RPMI7951 (cell line): ENCODE measurements around the gene PRR11. TPM values are rescaled to one million over a fixed set of nuclear protein-coding genes. Genes with fewer than 3 reads are reported as not detected.
"Not testable (repeated sequence)": the region's sequence is repeated elsewhere in the genome, so short reads cannot be mapped to it uniquely, and the experiment has no call there.

Experiments
- DNase-seq: peaks from one replicate; pipeline ENCODE4 v3.0.0-alpha.2; 2012; ENCODE audit warnings: low read depth
- total RNA-seq: library from RNA; depleted of rRNA; stranded (reverse); fragments of >200 nt; shearing (Covaris generic); gene quantifications from 2 replicates; pipeline ENCODE4 v1.2.3, GENCODE V29; 2014; rRNA removed

The PRR11 gene
- total RNA-seq, 1 experiment from 2014 or later, result 32.7 TPM

DNA sequence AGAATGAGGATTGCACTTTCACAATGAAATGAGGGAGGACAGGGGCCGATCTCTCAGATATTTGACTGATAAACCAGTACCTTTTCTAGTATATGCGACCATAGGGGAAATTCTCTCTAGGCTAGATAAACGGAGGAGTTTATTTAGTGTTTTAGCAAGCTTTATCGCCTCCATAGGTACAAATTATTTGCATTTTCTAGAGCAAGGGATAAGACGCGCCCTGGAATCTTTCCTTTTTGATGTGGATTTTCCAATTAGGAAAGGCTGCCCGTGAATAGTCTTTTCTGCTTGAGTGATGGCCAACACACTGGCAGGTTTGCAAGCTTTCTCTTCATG is 64.4 kb downstream of the PRR11 start:
- DNase-seq, result no peak

DNA sequence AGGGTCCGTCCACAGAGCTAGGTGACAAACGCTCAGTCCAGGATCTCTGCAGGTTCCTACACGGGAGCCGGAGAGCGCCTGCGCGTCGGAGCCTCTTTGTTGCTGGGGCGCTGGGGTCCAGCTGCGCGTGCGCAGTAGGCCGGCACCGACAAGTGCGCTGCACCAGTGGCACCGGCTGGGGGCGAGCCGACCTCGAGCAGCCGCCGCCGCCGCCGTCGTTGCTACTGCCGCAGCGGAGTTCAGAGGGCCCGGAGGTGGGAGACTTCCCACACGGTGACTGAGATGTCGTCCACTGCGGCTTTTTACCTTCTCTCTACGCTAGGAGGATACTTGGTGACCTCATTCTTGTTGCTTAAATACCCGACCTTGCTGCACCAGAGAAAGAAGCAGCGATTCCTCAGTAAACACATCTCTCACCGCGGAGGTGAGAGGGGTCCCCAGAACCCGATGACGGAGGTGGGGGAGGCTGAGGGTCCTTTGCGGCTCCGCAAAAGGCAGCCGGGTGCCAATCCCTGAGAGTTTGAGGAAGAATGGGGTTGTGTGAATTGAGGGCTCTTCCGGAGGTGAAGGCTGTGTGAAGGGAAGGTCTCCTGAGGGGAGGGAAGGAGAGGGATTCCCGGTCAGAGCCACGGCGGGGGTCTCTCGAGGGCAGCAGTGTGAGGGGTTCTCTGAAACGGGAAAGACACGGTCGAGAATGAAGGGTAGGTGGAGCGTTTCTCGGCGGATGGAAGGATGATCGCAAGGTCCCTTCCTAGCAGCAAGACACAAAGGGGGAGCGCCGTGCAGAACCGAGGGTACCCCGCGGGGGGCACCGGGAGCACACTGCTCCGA is 65.0 kb downstream of the PRR11 start, which contains the start of gene GDPD1:
TSS of gene GDPD1 (plus strand) at position 184 of the 831 bp plus-strand sequence. CDS start at position 283, 99 bp downstream.
- DNase-seq, result peak; percentile 84

DNA sequence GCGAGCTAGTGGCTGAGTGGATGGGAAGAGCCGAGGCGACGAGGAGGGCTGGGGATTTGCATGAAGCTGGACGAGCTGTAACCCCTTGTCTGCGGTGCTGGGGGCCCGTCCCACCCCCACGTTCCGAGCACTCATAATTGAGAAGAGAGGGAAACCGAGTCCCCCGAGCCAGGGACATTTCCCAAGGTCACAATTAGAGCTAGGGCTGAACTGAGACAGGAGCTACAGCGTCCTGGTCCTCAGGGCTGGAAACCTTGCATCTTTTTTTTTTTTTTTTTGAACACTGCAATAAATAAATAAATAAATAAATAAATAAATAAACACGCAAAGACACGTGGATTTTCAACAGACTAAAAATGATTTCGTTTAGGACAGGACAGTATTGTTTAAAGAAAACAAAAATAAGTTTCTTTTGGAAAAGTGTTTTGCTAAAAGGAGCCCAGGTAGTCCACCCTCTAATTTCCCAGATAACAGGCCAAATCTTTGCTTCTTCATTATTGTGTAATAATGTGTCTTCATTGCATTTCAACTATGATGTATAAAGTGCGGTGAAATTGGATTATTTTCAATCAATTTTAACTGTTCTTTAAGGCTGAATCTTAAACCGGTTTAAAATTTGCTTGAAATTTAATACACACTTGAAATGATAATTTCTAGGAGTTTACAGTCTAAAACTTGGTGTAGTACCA is 65.8 kb downstream of the PRR11 start:
- DNase-seq, result no peak

DNA sequence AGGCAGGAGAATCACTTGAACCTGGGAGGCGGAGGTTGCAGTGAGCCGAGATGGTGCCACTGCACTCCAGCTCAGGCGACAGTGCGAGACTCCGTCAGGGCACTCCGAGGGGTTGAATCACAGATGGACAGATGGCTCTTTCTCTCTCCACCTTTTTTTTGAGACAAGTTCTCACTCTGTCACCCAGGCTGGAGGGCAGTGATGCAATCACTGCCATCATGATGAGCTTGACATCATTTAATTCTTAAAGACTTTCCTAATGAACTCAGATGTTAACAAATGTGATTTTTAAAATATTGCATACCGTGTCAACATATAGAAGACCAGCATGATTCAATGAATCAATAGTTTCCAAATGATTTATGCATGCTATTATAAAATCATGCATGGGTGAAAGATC is 68.3 kb downstream of the PRR11 start:
- no peak for DNase-seq

DNA sequence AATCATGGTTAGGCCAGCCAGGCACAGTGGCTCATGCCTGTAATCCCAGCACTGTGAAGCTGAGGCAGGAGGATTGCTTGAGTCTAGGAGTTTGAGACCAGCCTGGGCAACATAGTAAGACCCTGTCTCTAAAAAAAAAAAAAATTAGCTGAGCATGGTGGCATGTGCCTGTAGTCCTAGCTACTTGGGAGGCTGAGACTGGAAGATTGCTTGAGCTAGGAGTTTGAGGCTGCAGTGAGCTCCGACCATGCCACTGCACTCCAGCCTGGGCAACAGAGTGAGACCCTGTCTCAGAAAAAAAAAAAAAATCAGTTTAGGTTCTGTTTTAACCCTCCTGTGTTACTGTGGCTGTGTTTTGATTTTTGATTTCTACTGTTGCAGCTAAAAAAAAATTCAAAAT is 73.0 kb downstream of the PRR11 start:
- not testable (repeated sequence) for DNase-seq

DNA sequence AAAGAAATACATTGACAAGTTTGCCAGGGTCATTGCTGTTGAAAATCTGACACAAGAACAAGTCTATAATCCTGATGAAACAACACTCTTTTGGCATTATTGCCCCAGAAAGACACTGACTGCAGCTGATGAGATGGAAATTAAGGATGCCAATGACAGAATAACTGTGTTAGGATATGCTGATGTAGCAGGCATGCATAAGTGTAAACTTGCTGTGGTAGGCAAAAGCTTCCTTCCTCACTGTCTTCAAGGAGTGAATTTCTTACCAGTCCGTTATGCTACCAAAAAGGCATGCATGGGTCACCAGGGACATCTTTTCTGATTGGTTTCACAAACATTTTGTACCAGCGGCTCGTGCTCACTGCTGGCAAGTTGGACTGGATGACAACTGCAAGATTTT is 75.2 kb downstream of the PRR11 start:
- no peak for DNase-seq

DNA sequence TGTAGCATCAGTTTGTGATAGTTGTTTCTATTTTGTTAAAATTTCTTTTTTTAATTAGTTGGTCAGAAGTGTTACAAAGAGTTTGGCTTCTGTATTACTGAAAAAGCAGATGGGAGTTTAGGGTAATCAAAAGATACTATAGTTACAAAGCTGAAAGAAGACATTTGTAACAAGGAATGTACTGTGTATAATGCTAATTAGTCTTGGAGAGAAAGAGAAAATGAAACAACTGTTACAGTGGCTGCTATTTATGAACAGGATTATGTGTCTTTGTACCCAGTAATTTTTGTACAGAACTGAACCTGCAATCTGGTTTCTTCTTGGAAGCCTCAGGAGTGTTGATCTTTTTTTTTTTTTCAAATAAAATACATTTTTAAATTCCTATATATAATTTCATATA is 79.1 kb downstream of the PRR11 start:
- no peak for DNase-seq

DNA sequence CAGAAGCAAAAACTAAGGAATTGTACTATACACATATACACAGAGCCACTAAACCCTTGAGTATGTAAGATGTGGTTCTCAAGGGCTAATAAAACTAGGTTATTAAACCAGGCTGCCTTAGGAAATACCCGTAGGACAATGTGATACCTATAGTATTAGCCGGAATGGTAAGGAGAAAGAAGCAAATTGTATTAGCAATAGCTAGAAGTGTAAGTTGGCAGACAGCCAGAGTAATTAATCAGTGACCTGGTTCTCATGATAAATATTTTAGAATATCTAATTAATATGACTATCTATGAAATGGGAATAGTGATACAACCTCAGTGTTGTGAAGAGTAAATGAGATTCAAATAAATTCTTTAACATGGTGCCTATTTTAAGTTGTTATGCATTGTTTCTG is 83.4 kb downstream of the PRR11 start:
- DNase-seq, result no peak

DNA sequence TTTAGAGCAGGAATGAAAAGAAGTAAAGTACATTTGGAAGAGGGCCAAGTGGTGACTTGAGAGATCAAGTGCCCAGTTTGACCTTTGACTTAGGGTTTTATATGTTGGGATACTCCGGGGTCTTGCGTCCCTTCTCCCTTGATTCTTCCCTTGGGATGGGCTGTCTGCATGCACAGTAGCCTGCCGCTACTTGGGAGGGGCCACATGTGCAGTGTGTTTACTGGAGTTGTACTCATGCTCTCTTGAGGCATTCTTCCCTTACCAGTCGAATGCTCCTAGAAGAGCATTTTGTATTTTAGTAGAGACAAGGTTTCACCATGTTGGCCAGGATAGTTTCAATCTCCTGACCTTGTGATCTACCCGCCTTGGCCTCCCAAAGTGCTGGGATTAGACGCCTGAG is 88.5 kb downstream of the PRR11 start:
- DNase-seq, result no peak

Other genes starting within 250 kb of the PRR11 start
- gene TRIM37, start 48.9 kb upstream of the PRR11 start, total RNA-seq, result 20.8 and 22.9 TPM in 2 replicates
- gene SKA2, start 560 bp upstream of the PRR11 start, total RNA-seq, result 120 and 147 TPM in 2 replicates
- gene SMG8, start 54.3 kb downstream of the PRR11 start, total RNA-seq, result 14.0 and 18.0 TPM in 2 replicates
- gene GDPD1, start 64.8 kb downstream of the PRR11 start, total RNA-seq, result 0.72 and 1.2 TPM in 2 replicates
- gene YPEL2, start 175.9 kb downstream of the PRR11 start, total RNA-seq, result 1.5 and 1.9 TPM in 2 replicates